Measurements from ENCODE around the gene ST6GALNAC5.

Gene ST6GALNAC5

DNA sequence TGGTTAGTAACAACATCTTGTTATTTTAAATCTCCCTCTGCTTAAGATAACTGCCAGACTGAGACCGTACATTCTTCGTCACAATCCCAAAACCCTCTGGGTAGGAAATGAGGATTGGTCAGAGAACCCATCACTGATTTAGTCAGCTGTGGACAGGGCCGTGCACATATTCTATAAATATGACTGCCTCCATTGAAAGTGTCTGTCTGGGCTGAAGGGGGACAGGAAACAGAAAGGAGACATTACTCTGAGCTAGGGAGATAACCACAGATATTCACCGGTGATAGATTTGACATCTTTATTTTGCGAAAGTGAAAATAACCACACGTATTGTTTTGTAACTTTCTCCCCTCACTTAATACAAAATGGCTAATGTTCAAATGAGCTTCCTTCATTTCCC, 36.9 kb upstream of the ST6GALNAC5 start:
- H3K4me3 ChIP-seq (ENCODE audit: low read depth, low read length): no peak overlapping the region
- TF ChIP-seq POLR2A (IDR thresholded peaks at IDR 0.05; ENCODE audit: extremely low read depth, insufficient read length) (no peak), MYC (IDR thresholded peaks at IDR 0.05; ENCODE audit: low read depth, low read length) (no peak)
- TF ChIP-seq, protein P1, sequence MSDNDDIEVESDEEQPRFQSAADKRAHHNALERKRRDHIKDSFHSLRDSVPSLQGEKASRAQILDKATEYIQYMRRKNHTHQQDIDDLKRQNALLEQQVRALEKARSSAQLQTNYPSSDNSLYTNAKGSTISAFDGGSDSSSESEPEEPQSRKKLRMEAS (IDR thresholded peaks at IDR 0.05; ENCODE audit: low read depth, low read length): no peak
- TF ChIP-seq, protein P2, sequence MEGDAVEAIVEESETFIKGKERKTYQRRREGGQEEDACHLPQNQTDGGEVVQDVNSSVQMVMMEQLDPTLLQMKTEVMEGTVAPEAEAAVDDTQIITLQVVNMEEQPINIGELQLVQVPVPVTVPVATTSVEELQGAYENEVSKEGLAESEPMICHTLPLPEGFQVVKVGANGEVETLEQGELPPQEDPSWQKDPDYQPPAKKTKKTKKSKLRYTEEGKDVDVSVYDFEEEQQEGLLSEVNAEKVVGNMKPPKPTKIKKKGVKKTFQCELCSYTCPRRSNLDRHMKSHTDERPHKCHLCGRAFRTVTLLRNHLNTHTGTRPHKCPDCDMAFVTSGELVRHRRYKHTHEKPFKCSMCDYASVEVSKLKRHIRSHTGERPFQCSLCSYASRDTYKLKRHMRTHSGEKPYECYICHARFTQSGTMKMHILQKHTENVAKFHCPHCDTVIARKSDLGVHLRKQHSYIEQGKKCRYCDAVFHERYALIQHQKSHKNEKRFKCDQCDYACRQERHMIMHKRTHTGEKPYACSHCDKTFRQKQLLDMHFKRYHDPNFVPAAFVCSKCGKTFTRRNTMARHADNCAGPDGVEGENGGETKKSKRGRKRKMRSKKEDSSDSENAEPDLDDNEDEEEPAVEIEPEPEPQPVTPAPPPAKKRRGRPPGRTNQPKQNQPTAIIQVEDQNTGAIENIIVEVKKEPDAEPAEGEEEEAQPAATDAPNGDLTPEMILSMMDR (IDR thresholded peaks at IDR 0.05; ENCODE audit: low read depth, low read length): no peak
- no peak for DNase-seq (ENCODE audit: low read depth)

DNA sequence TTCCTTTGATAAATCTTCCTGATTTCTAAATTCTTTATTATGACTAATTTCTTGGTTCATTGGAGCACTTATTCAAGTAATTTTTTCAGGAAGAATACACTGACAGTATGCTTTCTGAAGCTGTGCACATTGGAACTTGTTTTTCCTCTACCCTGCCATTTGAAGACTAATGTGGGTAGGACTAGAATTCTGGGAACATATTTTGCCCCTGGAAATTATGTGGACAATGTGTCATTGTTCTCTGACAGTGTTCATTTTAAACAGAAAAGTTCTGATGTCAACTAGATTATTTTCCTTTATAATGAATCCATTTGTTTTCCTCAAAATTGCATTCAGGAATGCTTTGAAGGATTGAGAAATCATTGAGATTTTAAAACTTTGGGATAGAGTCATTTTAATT, 34.8 kb upstream of the ST6GALNAC5 start:
- H3K4me3 ChIP-seq (ENCODE audit: low read depth, low read length): no peak overlapping the region
- DNase-seq (ENCODE audit: low read depth): no peak
- TF ChIP-seq POLR2A (IDR thresholded peaks at IDR 0.05; ENCODE audit: extremely low read depth, insufficient read length) (no peak), MYC (IDR thresholded peaks at IDR 0.05; ENCODE audit: low read depth, low read length) (no peak)
- TF ChIP-seq, protein P2 (IDR thresholded peaks at IDR 0.05; ENCODE audit: low read depth, low read length): no peak
- TF ChIP-seq, protein P1 (IDR thresholded peaks at IDR 0.05; ENCODE audit: low read depth, low read length): no peak

DNA sequence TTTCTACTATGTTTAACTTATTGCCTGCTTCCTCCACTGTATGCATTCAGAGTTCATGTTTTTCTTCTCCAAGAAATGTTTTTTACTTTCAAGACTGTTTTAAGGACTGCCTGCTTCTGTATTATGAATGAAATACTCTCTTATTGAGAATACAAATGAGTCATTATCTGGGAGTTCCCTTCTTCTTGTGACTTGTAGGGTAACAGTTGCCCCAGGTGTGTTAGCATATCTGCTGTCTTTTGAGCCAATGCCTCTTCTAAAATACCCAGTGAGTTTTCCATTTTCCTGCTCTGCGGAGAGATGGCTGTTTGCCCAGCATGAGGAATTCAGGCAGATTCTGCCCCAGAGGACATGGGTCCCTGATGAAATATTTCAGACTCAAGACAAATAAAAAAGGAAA, 34.1 kb upstream of the ST6GALNAC5 start:
- TF ChIP-seq, protein P2 (IDR thresholded peaks at IDR 0.05; ENCODE audit: low read depth, low read length): no peak
- TF ChIP-seq MYC (IDR thresholded peaks at IDR 0.05; ENCODE audit: low read depth, low read length) (no peak), POLR2A (IDR thresholded peaks at IDR 0.05; ENCODE audit: extremely low read depth, insufficient read length) (no peak)
- TF ChIP-seq, protein P1 (IDR thresholded peaks at IDR 0.05; ENCODE audit: low read depth, low read length): no peak
- DNase-seq (ENCODE audit: low read depth): no peak
- H3K4me3 ChIP-seq (ENCODE audit: low read depth, low read length): no peak overlapping the region

DNA sequence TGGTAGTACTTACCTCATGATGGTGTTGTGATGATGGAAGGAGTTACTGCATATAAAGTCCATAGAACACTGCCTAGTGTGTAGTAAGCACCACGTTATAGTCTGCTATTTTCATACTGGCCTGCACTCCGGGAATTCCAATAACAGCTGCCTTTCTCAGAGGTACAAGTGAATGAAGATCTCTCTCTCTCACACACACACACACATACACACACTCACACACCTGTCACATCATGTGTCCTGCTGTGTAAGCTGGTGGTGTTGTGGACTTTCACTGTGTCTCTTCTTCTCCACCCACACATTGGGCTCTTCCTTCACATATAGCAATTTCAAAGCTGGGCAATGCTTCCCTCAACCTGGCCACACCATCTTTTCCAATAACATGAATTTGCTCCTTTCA, 33.4 kb upstream of the ST6GALNAC5 start:
- no peak for DNase-seq (ENCODE audit: low read depth)

DNA sequence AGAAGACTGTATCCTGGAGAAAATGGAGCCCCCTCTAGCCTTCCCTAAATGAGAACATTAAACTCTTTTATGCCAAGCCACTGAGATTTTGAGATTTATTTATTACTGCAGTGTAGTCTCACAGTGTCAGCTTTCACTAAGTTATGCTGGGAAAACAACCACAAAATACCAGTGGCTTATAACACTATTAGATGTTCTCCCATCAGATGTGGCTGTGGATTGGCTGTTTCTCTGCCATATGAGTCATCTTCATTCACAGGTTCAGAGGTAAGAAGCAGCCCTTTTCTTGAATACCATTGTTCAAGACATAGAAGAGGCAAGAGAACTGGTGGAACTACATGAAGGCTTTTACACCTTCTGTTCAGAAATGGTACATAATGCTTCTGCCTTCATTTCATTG, 32.1 kb upstream of the ST6GALNAC5 start:
- DNase-seq (ENCODE audit: low read depth): no peak
- H3K4me3 ChIP-seq (ENCODE audit: low read depth, low read length): no peak overlapping the region
- TF ChIP-seq POLR2A (IDR thresholded peaks at IDR 0.05; ENCODE audit: extremely low read depth, insufficient read length) (no peak), MYC (IDR thresholded peaks at IDR 0.05; ENCODE audit: low read depth, low read length) (no peak)
- TF ChIP-seq, protein P1 (IDR thresholded peaks at IDR 0.05; ENCODE audit: low read depth, low read length): no peak
- TF ChIP-seq, protein P2 (IDR thresholded peaks at IDR 0.05; ENCODE audit: low read depth, low read length): no peak

More for the DNA sequence above, 33.4 kb upstream of the ST6GALNAC5 start:
- TF ChIP-seq, protein P2 (IDR thresholded peaks at IDR 0.05; ENCODE audit: low read depth, low read length): no peak
- TF ChIP-seq POLR2A (IDR thresholded peaks at IDR 0.05; ENCODE audit: extremely low read depth, insufficient read length): no peak
- TF ChIP-seq MYC (IDR thresholded peaks at IDR 0.05; ENCODE audit: low read depth, low read length): no peak
- TF ChIP-seq, protein P1 (IDR thresholded peaks at IDR 0.05; ENCODE audit: low read depth, low read length): no peak
- no peak overlapping the region for H3K4me3 ChIP-seq (ENCODE audit: low read depth, low read length)
